K562 (cell line): Measurements from ENCODE around the gene CHAF1A. TPM values are rescaled to one million over a fixed set of nuclear protein-coding genes. Genes with fewer than 3 reads are reported as not detected.
A peak's percentile ranks its signal among the peaks of the same experiment; 100 is the strongest.

Source experiments
- ATAC-seq: fragments of 200-7000 bp; cut with Tn5 transposase; 3 replicates; pipeline ENCODE4 v1.9.1; 2020; ENCODE audit warnings: moderate library complexity
- BruUV-seq: library from RNA; stranded (reverse); fragments of 400-500 nt; replicated peaks from 2 replicates; lab custom pipeline; 2021; lab: Mats Ljungman, UMichigan
- CTCF ChIA-PET: fragments of 300-600 bp; formaldehyde crosslinking; extraction: SDS; loops from one replicate; lab custom pipeline; 2021; ENCODE audit warnings: low intra/inter-chr PET ratio; lab: Yijun Ruan, JAX
- POLR2A ChIA-PET: fragments of 300-600, 350-650 bp; sonication (Branson Sonifier 250); formaldehyde crosslinking; extraction: SDS; loops from one replicate; lab custom pipeline; 2021; ENCODE audit warnings: antibody characterized with exemption, inconsistent platforms; lab: Yijun Ruan, JAX
- DNase-seq, 4 experiments: peaks; one replicate each; pipeline versions ENCODE4 v3.0.0 to v3.0.0-alpha.2; 2011 to 2018; ENCODE audit warnings: low spot score in 3 of 4, mixed read lengths in 3 of 4; ENCODE audit errors: extremely low read depth in 1 of 4
- FAIRE-seq: peaks from 2 replicates; lab custom pipeline; 2011; peaks lifted over from hg19 to GRCh38; lab: Jason Lieb, UNC
- H2AFZ ChIP-seq: 2 replicates; pipeline ENCODE4 v1.6.0; 2011; ENCODE audit warnings: low read depth, low read length, control low read depth, inconsistent platforms
- H3K27ac ChIP-seq: fragments of 200-600 bp; 3 replicates; pipeline ENCODE4 v1.8.0; 2011; ENCODE audit warnings: low read depth, mild to moderate bottlenecking, control low read depth, inconsistent platforms, low read length, moderate library complexity, mixed read lengths; ENCODE audit errors: extremely low read depth
- H3K27me3 ChIP-seq, 2 experiments: fragments of 300-600 bp in 1 of 2; 2 replicates in 1 of 2; 3 replicates in 1 of 2; pipeline versions ENCODE4 v1.6.0 to v1.8.0; 2011; ENCODE audit warnings: inconsistent platforms in 2 of 2, low read length in 2 of 2, mild to moderate bottlenecking in 1 of 2, mixed read lengths in 1 of 2, moderate library complexity in 1 of 2; ENCODE audit not compliant: control insufficient read depth in 2 of 2, insufficient read depth in 2 of 2
- H3K36me3 ChIP-seq: fragments of 300-600 bp; 3 replicates; pipeline ENCODE4 v1.8.0; 2011; ENCODE audit warnings: mild to moderate bottlenecking, low read length, inconsistent platforms; ENCODE audit not compliant: control insufficient read depth, insufficient read depth
- H3K4me1 ChIP-seq, 2 experiments: fragments of 200-600 bp in 1 of 2; replicated peaks in 1 of 2; 2 replicates in 1 of 2; 3 replicates in 1 of 2; pipeline versions ENCODE4 v1.5.1 to v1.8.0; 2011; ENCODE audit warnings: inconsistent platforms in 2 of 2, low read length in 2 of 2, mild to moderate bottlenecking in 1 of 2, mixed read lengths in 1 of 2, moderate library complexity in 1 of 2; ENCODE audit not compliant: control insufficient read depth in 2 of 2, insufficient read depth in 2 of 2
- H3K4me2 ChIP-seq: 2 replicates; pipeline ENCODE4 v1.6.1; 2011; ENCODE audit warnings: low read length, control low read depth, inconsistent platforms, mixed read lengths; ENCODE audit not compliant: insufficient read depth
- H3K4me3 ChIP-seq: fragments of 200-600 bp; sonication (generic), shearing (Covaris generic); 2 replicates; pipeline ENCODE4 v1.5.1; 2016; ENCODE audit warnings: control low read depth, inconsistent platforms
- H3K79me2 ChIP-seq: fragments of 200-600 bp; 3 replicates; pipeline ENCODE4 v1.8.0; 2011; ENCODE audit warnings: low read length, inconsistent platforms; ENCODE audit not compliant: control insufficient read depth, insufficient read depth
- H3K9ac ChIP-seq, 2 experiments: 2 replicates each; pipeline versions ENCODE4 v1.6.0 to v1.6.1; 2011; ENCODE audit warnings: low read depth in 2 of 2, low read length in 2 of 2, control low read depth in 1 of 2, inconsistent platforms in 1 of 2, mild to moderate bottlenecking in 1 of 2, mixed read lengths in 1 of 2; ENCODE audit not compliant: insufficient read depth in 1 of 2
- H3K9me1 ChIP-seq: one replicate; pipeline ENCODE4 v1.6.0; 2011; ENCODE audit warnings: inconsistent platforms, mild to moderate bottlenecking, low read length, moderate library complexity; ENCODE audit not compliant: control insufficient read depth, insufficient read depth
- H3K9me3 ChIP-seq: replicated peaks from 2 replicates; pipeline ENCODE4 v1.5.1; 2011; ENCODE audit warnings: low read depth, low read length, inconsistent platforms; ENCODE audit not compliant: control insufficient read depth, insufficient read depth
- H4K20me1 ChIP-seq: replicated peaks from 2 replicates; pipeline ENCODE4 v1.6.1; 2011; ENCODE audit warnings: low read length, inconsistent platforms, mixed read lengths; ENCODE audit not compliant: control insufficient read depth, insufficient read depth
- BMI1 ChIP-seq: fragments of 150-350 bp; IDR thresholded peaks from 2 replicates; pipeline ENCODE4 v1.6.1; 2014; ENCODE audit warnings: low read length
- CGGBP1 ChIP-seq: fragments of 250-450 bp; sonication (Bioruptor Pico); IDR thresholded peaks from 2 replicates; pipeline ENCODE4 v1.9.0; 2021; ENCODE audit warnings: mild to moderate bottlenecking
- CHD2 ChIP-seq: IDR thresholded peaks from 2 replicates; pipeline ENCODE4 v1.6.1; 2011; ENCODE audit warnings: low read depth, low read length
- KAT8 ChIP-seq: fragments of 450-650 bp; IDR thresholded peaks from 2 replicates; pipeline ENCODE4 v1.6.1; 2016; ENCODE audit warnings: low read depth, mild to moderate bottlenecking
- LEF1 ChIP-seq: fragments of 450-650 bp; IDR thresholded peaks from 2 replicates; pipeline ENCODE4 v1.6.1; 2016; ENCODE audit warnings: mild to moderate bottlenecking
- MYC ChIP-seq, 2 experiments: fragments of 250-450 bp in 1 of 2; sonication (Bioruptor Pico) in 1 of 2; IDR thresholded peaks; 2 replicates each; pipeline versions ENCODE4 v1.5.1 to v1.6.1; 2012 to 2021; ENCODE audit warnings: low read depth in 2 of 2, borderline replicate concordance in 1 of 2, improper control_type of control experiment in 1 of 2, low read length in 1 of 2, mild to moderate bottlenecking in 1 of 2, moderate library complexity in 1 of 2
- RBM17 ChIP-seq: fragments of 200-400 bp; formaldehyde crosslinking; IDR thresholded peaks from 2 replicates; pipeline ENCODE4 v1.6.1; 2017; ENCODE audit warnings: low read depth, mild to moderate bottlenecking, low read length, borderline replicate concordance
- RBM34 ChIP-seq: fragments of 200-400 bp; formaldehyde crosslinking; IDR thresholded peaks from 2 replicates; pipeline ENCODE4 v1.6.1; 2018; ENCODE audit warnings: low read length, borderline replicate concordance; ENCODE audit not compliant: insufficient read depth
- TFE3 ChIP-seq: fragments of 450-650 bp; formaldehyde crosslinking; IDR thresholded peaks from 2 replicates; pipeline ENCODE4 v1.4.0; 2020; ENCODE audit warnings: mild to moderate bottlenecking, mixed read lengths
- TOE1 ChIP-seq, 2 experiments: fragments of 450-650 bp in 1 of 2; sonication (generic) in 1 of 2; formaldehyde crosslinking in 1 of 2; IDR thresholded peaks; 2 replicates each; pipeline versions ENCODE4 v1.7.1 to v1.8.0; 2016 to 2022; ENCODE audit warnings: borderline replicate concordance in 2 of 2, mild to moderate bottlenecking in 2 of 2, antibody characterized with exemption in 1 of 2, inconsistent platforms in 1 of 2, low read depth in 1 of 2, missing genetic modification reagents in 1 of 2, moderate library complexity in 1 of 2
- WGBS: fragments of 100-300 bp; shearing (Covaris generic); methylation state at CpG from one replicate; pipeline ENCODE4 v1.1.6; 2016; ENCODE audit warnings: low coverage, mixed read lengths; ENCODE audit not compliant: insufficient coverage; ENCODE audit errors: missing lambda C conversion rate; 5-methylcytosine and 5-hydroxymethylcytosine counted together
- in situ Hi-C: fragments of 300-500 bp; cut with MboI; formaldehyde crosslinking; loops from 4 replicates; pipeline ENCODE4 v1.15.0; 2018; ENCODE audit warnings: inconsistent platforms, mixed read lengths
- intact Hi-C: fragments of 100-400 bp; cut with micrococcal nuclease; formaldehyde crosslinking; loops from 2 replicates; pipeline ENCODE4 v1.14.2; 2022
- polyA plus RNA-seq, 8 experiments: library from polyadenylated mRNA; depleted of rRNA in 4 of 8; stranded (reverse) in 5 of 8; unstranded in 3 of 8; fragments of >200 nt; fragmentation: Nextera tagmentation in 2 of 8; fragmentation: Illumina TruSeq in 1 of 8; extraction: Ambion mirVana in 2 of 8; extraction: Trizol in 1 of 8; gene quantifications; 2 replicates each; pipeline versions ENCODE4 v1.2.1 to v1.2.3, GENCODE V29; 2011 to 2014; ENCODE audit warnings: inconsistent platforms in 1 of 8, missing spikeins in 1 of 8
- total RNA-seq, 7 experiments: library from RNA; depleted of rRNA in 6 of 7; stranded (reverse); fragments of >200 nt in 6 of 7; fragmentation: Illumina TruSeq in 2 of 7; extraction: Trizol in 2 of 7; gene quantifications; 2 replicates each; pipeline versions ENCODE4 v1.2.1 to v1.2.3, GENCODE V29; 2011 to 2021; ENCODE audit warnings: low replicate concordance in 1 of 7

Gene CHAF1A
- total and polyA plus RNA-seq, 9 of the 15 experiments (the other 6 are each of a cell fraction or from before 2014, with no cell fraction given) = 1.6 to 86.9 (median 45.2) TPM

- TF ChIP-seq RBM17 (no peak), TOE1 (IDR thresholded peaks at IDR 0.05; ENCODE audit: borderline replicate concordance) (no peak), TOE1 (CRISPR knock-in tag; IDR thresholded peaks at IDR 0.05; ENCODE audit: borderline replicate concordance, low read depth) (no peak), RBM34 (no peak), CHD2 (no peak), CGGBP1 (CRISPR knock-in tag) (no peak), BMI1 (no peak), TFE3 (CRISPR knock-in tag) (no peak), MYC (IDR thresholded peaks at IDR 0.05; ENCODE audit: low read depth, low read length) (no peak), MYC (CRISPR knock-in tag; IDR thresholded peaks at IDR 0.05; ENCODE audit: borderline replicate concordance, low read depth) (no peak), KAT8 (no peak), LEF1 (no peak)
- H3K9ac ChIP-seq = peak overlapping the region in 1 of 2 experiments; percentile 52; a peak in 2 of 4 replicates
- no peak for FAIRE-seq
- ATAC-seq = no peak
- no peaks in the 10 kb centered on the region for H3K27me3 ChIP-seq
- H3K27ac ChIP-seq = no peak overlapping the region
- no peaks in the 10 kb centered on the region for H3K9me1 ChIP-seq
- H3K4me1 ChIP-seq = peaks cover 0 to 9% of the 10 kb centered on the region in 2 experiments; a peak in 2 of 5 replicates
- H3K79me2 ChIP-seq = no peaks in the 10 kb centered on the region
- POLR2A ChIA-PET = no interaction called here
- no peak for DNase-seq
- in situ Hi-C loops = no loop called here
- H3K4me2 ChIP-seq = no peak overlapping the region
- no peak overlapping the region for H3K4me3 ChIP-seq
- 88% methylated on average over 12 of the region's 19 CpGs for WGBS
- CTCF ChIA-PET = no interaction called here
- no TSS peak for BruUV-seq
- no peaks in the 10 kb centered on the region for H3K9me3 ChIP-seq
- H4K20me1 ChIP-seq = no peaks in the 10 kb centered on the region
- H2AFZ ChIP-seq = no peak overlapping the region
- intact Hi-C loops = no loop called here
- peaks cover 23% of the 10 kb centered on the region; the same call in 1 of the 3 replicates for H3K36me3 ChIP-seq
These were observed 80.9 kb downstream of the CHAF1A start for GRCh38 chr19:4483385-4483784.
